AG09309 (cell line): ENCODE results near the gene STX18.

Experiments used
- DNase-seq: peaks from one replicate; pipeline ENCODE4 v3.0.0-alpha.2; 2010; ENCODE audit warnings: low read depth
- H3K4me3 ChIP-seq: 2 replicates; pipeline ENCODE4 v1.5.1; 2011; ENCODE audit warnings: mild to moderate bottlenecking, low read depth, low read length, moderate library complexity; ENCODE audit not compliant: control insufficient read depth
- TF ChIP-seq, protein P1 (sequence below): IDR thresholded peaks from 2 replicates; pipeline ENCODE4 v1.5.1; 2011; ENCODE audit warnings: mild to moderate bottlenecking, low read depth, low read length, inconsistent platforms; ENCODE audit not compliant: insufficient read depth, control insufficient read depth; ENCODE audit errors: missing control alignments

STX18 gene

DNA sequence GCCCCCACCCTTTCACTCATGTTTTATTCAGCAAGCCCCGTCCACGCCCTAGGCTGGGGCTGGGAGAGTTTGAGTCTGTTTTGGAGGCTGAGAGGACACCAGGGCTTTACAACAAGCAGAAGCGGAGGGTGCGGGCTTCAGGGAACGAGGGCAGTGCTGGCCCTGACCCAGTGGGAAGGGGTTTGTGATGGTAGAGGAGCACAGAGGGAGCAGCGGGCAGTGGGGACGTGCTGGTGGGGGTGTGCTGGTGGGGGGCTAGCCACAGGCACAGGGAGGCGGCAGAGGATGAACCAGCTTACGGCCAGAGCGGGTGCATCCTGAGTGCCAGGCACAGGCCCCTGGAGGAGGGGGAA, 128.5 kb downstream of the STX18 start:
- no peak for DNase-seq
- TF ChIP-seq, protein P1, sequence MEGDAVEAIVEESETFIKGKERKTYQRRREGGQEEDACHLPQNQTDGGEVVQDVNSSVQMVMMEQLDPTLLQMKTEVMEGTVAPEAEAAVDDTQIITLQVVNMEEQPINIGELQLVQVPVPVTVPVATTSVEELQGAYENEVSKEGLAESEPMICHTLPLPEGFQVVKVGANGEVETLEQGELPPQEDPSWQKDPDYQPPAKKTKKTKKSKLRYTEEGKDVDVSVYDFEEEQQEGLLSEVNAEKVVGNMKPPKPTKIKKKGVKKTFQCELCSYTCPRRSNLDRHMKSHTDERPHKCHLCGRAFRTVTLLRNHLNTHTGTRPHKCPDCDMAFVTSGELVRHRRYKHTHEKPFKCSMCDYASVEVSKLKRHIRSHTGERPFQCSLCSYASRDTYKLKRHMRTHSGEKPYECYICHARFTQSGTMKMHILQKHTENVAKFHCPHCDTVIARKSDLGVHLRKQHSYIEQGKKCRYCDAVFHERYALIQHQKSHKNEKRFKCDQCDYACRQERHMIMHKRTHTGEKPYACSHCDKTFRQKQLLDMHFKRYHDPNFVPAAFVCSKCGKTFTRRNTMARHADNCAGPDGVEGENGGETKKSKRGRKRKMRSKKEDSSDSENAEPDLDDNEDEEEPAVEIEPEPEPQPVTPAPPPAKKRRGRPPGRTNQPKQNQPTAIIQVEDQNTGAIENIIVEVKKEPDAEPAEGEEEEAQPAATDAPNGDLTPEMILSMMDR: no peak
- no peak overlapping the region for H3K4me3 ChIP-seq

DNA sequence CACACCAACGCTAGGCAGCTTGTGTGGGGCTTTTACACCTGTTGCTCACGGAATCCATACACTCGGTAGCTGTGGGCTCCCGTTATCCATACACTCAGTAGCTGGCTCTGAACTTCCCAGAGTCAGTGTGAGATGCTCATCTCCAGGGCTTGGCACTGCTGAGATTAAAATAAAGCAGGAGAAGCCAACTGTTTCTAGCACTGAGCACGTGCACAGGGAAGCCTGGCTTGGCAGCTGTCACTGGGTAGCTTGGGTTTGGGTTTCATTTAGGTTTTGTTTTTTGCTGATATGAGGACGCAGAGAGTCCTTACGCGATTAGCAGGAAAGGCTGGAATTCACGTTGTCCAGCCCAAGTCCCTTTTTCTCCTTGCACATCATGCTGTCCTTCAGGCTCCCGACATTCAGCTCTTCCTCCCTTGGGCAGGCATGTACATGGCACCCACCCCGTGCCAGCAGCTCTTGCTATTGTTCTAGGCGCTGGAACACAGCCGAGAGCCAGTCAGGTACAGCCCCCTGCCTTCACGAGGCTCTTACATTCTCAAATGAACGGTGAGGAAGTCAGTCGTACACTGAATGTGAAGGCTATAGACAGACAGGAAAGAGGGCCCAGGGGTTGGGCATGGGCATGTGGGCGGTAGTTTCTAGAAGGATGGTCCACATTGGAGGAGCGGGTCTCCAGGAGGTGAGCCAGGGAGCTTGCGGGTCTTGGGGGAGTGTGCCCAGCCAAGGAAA, 129.0 kb downstream of the STX18 start:
- TF ChIP-seq, protein P1: no peak
- H3K4me3 ChIP-seq: no peak overlapping the region
- DNase-seq: no peak

DNA sequence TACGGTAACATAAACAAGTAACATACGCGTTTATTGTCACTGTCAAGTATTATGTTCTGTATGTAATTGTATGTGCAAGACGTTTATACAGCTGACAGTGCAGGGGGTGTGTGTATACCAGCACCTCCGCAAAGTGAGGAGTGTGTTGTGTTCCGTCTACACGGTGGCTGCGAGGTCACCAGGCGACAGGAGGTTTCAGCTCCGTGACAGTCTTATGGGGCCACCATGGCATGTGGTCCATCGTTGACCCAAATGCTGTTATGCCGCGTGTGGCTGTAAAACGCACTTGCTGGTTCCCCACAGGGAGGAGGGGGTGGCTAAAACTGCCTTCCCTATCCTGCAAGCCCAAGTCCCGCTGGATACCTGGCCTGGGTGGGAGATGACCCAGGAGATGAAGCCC, 129.9 kb downstream of the STX18 start:
- H3K4me3 ChIP-seq: no peak overlapping the region
- TF ChIP-seq, protein P1: no peak
- no peak for DNase-seq

DNA sequence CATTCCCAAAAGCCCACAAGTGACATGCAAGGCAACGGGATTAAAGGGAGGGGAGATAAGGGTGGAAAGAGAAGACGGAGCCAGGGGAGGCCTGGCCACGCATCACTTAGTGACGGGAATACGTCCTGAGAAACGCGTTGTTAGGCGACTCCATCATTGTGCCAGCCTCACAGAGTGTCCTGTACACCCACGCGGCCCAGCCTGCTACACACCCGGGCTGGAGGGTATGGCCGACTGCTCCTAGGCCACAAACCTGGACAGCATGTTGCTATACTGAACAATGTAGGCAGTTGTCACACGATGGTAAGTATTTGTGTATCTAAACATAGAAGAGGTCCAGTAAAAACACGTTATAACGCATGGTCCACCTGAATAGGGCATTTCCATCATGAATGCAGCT, 131.6 kb downstream of the STX18 start:
- TF ChIP-seq, protein P1: no peak
- DNase-seq: no peak
- H3K4me3 ChIP-seq: no peak overlapping the region

DNA sequence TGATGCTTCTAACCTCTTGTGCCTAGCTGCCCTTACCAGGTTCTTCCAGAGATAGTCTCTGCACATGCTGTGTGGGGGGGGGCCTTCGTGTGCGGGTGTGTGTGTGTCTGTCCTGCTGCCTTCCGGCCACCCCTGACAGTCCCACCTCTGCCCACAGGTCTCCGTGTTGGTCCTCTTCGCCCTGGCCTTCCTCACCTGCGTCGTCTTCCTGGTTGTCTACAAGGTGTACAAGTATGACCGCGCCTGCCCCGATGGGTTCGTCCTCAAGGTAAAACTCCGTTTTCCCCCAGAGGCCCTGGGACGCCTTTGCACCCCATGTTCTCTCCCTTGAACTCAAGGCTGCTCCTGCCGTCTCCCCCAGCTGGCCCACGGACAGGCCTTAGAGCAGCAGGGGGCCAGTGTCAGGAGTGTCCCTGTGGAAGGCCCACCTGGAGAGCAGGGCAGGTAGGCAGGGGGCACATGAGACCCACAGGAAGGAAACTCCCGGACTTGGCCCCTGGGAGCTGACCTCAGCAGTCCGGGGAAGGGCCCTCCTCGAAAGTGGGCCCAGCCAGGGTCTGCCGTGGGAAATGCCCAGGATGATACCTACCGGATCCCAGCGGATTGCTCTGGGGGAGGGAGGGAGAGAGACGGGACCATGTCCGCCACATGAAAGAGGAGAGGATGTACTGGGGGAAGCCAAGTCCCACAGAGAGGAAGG, 132.3 kb downstream of the STX18 start:
- no peak overlapping the region for H3K4me3 ChIP-seq
- DNase-seq: no peak
- TF ChIP-seq, protein P1: no peak

DNA sequence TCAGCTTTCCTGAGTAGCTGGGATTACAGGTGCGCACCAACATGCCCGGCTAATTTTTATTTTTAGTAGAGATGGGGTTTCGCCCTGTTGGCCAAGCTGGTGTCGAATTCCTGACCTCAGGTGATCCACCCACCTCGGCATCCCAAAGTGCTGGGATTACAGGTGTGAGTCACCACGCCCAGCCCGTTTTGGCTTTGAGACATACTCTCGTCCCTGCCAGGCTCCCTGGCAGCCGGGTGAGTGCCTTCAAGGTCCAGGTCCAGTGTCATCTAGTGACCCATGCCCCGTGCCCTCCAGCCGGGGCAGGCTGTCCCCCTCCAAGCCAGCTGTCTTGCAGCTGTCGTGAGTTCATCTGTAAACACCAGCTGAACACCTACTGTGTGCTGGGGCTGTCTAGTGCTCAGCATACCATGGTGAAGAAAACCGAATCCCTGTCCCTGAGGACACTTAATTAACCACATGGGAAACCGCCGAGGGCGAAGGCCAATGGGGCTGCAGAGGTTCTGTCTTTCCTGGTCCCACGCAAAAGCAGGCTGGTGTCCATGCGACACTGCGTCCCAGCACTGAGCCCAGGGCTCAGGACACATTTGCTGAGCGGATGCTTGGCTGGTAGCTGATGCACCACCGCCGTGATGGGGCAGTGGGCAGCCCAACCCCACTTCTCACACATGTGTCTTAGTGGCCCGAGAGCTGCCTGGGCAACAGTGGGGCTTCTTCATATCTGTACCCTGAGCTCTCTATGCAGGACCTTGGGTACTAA, 133.1 kb downstream of the STX18 start:
- TF ChIP-seq, protein P1: no peak
- DNase-seq: no peak
- H3K4me3 ChIP-seq: no peak overlapping the region
